ENCODE measurements around the gene SHISA5. TPM values are rescaled to one million over a fixed set of nuclear protein-coding genes. Genes with fewer than 3 reads are reported as not detected.

Gene SHISA5
- total RNA-seq, 4 donors from 2014 or later = 101 to 158 (median 148) TPM

GRCh38 chr3:48548729-48549705, 45.0 kb upstream of the SHISA5 start:
- intact Hi-C loops (cut with DNase I) = loop anchor here (1.0 kb wide), 1 partner anchor 84 kb away; no protein-coding TSS in a partner anchor
- TF ChIP-seq POLR2A (IDR thresholded peaks at IDR 0.05; ENCODE audit: low read depth) (no peak), EP300 (IDR thresholded peaks at IDR 0.05) (no peak), POLR2AphosphoS5 (IDR thresholded peaks at IDR 0.05) (peak; percentile 51 to 80), CTCF (IDR thresholded peaks at IDR 0.05) (peak; percentile 96 to 99 (median 97))
- H3K4me3 ChIP-seq = no peak overlapping the region
- peak overlapping the region in 1 of 4 donors; percentile 23 for H3K27ac ChIP-seq (replicated peaks in 1 of 4)
- H3K27me3 ChIP-seq = no peaks in the 10 kb centered on the region
- WGBS = 64% methylated on average over 3 of the region's 10 CpGs
- peak; percentile 95 for DNase-seq (ENCODE audit: extremely low spot score)
- H3K36me3 ChIP-seq = peaks cover 0 to 18% (median 0%) of the 10 kb centered on the region in 4 donors
- peaks cover 0 to 6% (median 2%) of the 10 kb centered on the region in 4 donors for H3K4me1 ChIP-seq
- H3K9me3 ChIP-seq = no peaks in the 10 kb centered on the region

GRCh38 chr3:48548126-48548525, 44.2 kb upstream of the SHISA5 start:
- DNase-seq (ENCODE audit: extremely low spot score) = no peak
- intact Hi-C loops (cut with DNase I) = loop anchor here (1.0 kb wide), 1 partner anchor 83 kb away; no protein-coding TSS in a partner anchor
- H3K4me3 ChIP-seq = no peak overlapping the region
- H3K9me3 ChIP-seq = no peaks in the 10 kb centered on the region
- peaks cover 0 to 8% (median 3%) of the 10 kb centered on the region in 4 donors for H3K4me1 ChIP-seq
- 83% methylated on average over 5 of the region's 5 CpGs for WGBS
- no peaks in the 10 kb centered on the region for H3K27me3 ChIP-seq
- H3K27ac ChIP-seq (replicated peaks in 1 of 4) = no peak overlapping the region
- TF ChIP-seq POLR2AphosphoS5 (IDR thresholded peaks at IDR 0.05) (no peak), EP300 (IDR thresholded peaks at IDR 0.05) (no peak), POLR2A (IDR thresholded peaks at IDR 0.05; ENCODE audit: low read depth) (no peak), CTCF (IDR thresholded peaks at IDR 0.05) (no peak)
- H3K36me3 ChIP-seq = peaks cover 0 to 20% (median 0%) of the 10 kb centered on the region in 4 donors

- DNase-seq (ENCODE audit: extremely low spot score) = no peak
- Histone ChIP-seq H3K27me3 (no peaks in the 10 kb centered on the region), H3K9me3 (no peaks in the 10 kb centered on the region), H3K4me3 (no peak overlapping the region), H3K4me1 (peaks cover 0 to 11% (median 3%) of the 10 kb centered on the region in 4 donors), H3K36me3 (peaks cover 0 to 22% (median 0%) of the 10 kb centered on the region in 4 donors), H3K27ac (replicated peaks in 1 of 4) (no peak overlapping the region)
- WGBS = 78% methylated on average over 4 of the region's 4 CpGs
- TF ChIP-seq POLR2A (IDR thresholded peaks at IDR 0.05; ENCODE audit: low read depth) = no peak
- TF ChIP-seq EP300 (IDR thresholded peaks at IDR 0.05) = no peak
- no peak for TF ChIP-seq POLR2AphosphoS5 (IDR thresholded peaks at IDR 0.05)
- no peak for TF ChIP-seq CTCF (IDR thresholded peaks at IDR 0.05)
- intact Hi-C loops (cut with DNase I) = no loop called here
These were observed 42.3 kb upstream of the SHISA5 start for GRCh38 chr3:48546203-48546829.

- Histone ChIP-seq H3K9me3 (no peaks in the 10 kb centered on the region), H3K4me3 (no peak overlapping the region), H3K27me3 (no peaks in the 10 kb centered on the region), H3K36me3 (peaks cover 0 to 33% (median 4%) of the 10 kb centered on the region in 4 donors), H3K4me1 (peaks cover 0 to 11% (median 3%) of the 10 kb centered on the region in 4 donors), H3K27ac (replicated peaks in 1 of 4) (no peak overlapping the region)
- no peak for TF ChIP-seq POLR2A (IDR thresholded peaks at IDR 0.05; ENCODE audit: low read depth)
- no peak for TF ChIP-seq EP300 (IDR thresholded peaks at IDR 0.05)
- TF ChIP-seq POLR2AphosphoS5 (IDR thresholded peaks at IDR 0.05) = no peak
- no peak for TF ChIP-seq CTCF (IDR thresholded peaks at IDR 0.05)
- intact Hi-C loops (cut with DNase I) = no loop called here
- DNase-seq (ENCODE audit: extremely low spot score) = no peak
- 87% methylated on average over 5 of the region's 5 CpGs for WGBS
These were observed 40.2 kb upstream of the SHISA5 start for GRCh38 chr3:48544141-48544540.

Data from esophagus muscularis mucosa (tissue), 4 donors.